Activated naive CD4-positive, alpha-beta T cell treated with anti-CD3 and anti-CD28 coated beads, Interleukin-2, amount 50 U/mL, for 72 hours (primary cell): ENCODE results near the gene RBM22. TPM values are rescaled to one million over a fixed set of nuclear protein-coding genes. Genes with fewer than 3 reads are reported as not detected.
"Not testable (repeated sequence)": the region's sequence is repeated elsewhere in the genome, so short reads cannot be mapped to it uniquely, and the experiment has no call there.

Source experiments
- ATAC-seq, 2 donors: fragments of 150-1000 bp; cut with Tn5 transposase; 2 replicates each; pipeline ENCODE4 v1.10.0; 2021; ENCODE audit warnings: mild to moderate bottlenecking in 2 of 2, moderate library complexity in 2 of 2
- DNase-seq, 2 donors: peaks; one replicate each; pipeline ENCODE4 v3.0.0; 2021 to 2022; ENCODE audit warnings: low spot score in 2 of 2
- H3K27ac Mint-ChIP-seq, 2 donors: one replicate each; pipeline ENCODE4 v1.8.0; 2022; ENCODE audit warnings: mild to moderate bottlenecking in 2 of 2, mixed read lengths in 2 of 2
- H3K36me3 Mint-ChIP-seq, 2 donors: one replicate each; pipeline ENCODE4 v1.8.0; 2022; ENCODE audit warnings: mixed read lengths in 2 of 2
- H3K9me3 Mint-ChIP-seq, 2 donors: one replicate each; pipeline ENCODE4 v1.8.0; 2022; ENCODE audit warnings: mixed read lengths in 2 of 2
- total RNA-seq, 2 donors: library from RNA; stranded (reverse); gene quantifications; one replicate each; pipeline ENCODE4 v1.2.3, GENCODE V29; 2022

Gene RBM22
- total RNA-seq = 100 to 1,000 TPM in 1 of 2 donors, 10 to 100 TPM in 1; 62.0 to 104 TPM

- ATAC-seq (peak; percentile 95), DNase-seq (peak; percentile 88)
- H3K36me3 Mint-ChIP-seq = peaks cover 0 to 4% of the 10 kb centered on the region in 2 donors
- no peaks in the 10 kb centered on the region for H3K9me3 Mint-ChIP-seq
- no peak within 1 kb of the TSS for H3K27ac Mint-ChIP-seq
Observed at GRCh38 chr5:150700594-150701377, at the start of gene RBM22. TSS of gene RBM22 (minus strand) at chr5:150701062. CDS start at chr5:150700985, 77 bp downstream.

- peaks cover 0 to 1% of the 10 kb centered on the region in 2 donors for H3K9me3 Mint-ChIP-seq
- DNase-seq (no peak), ATAC-seq (no peak)
- H3K27ac Mint-ChIP-seq = no peak overlapping the region
- peaks cover 23 to 44% of the 10 kb centered on the region in 2 donors for H3K36me3 Mint-ChIP-seq
Observed at GRCh38 chr5:150750469-150750868, 49.6 kb upstream of the RBM22 start.

- Mint-ChIP-seq H3K36me3 (peaks cover 0 to 46% of the 10 kb centered on the region in 2 donors), H3K27ac (peak overlapping the region in 1 of 2 donors; percentile 71)
- ATAC-seq, DNase-seq, H3K9me3 Mint-ChIP-seq: not testable (repeated sequence)
Observed at GRCh38 chr5:150743142-150743488, 42.3 kb upstream of the RBM22 start.

- Mint-ChIP-seq H3K27ac (peak overlapping the region; percentile 38 to 61), H3K36me3 (peaks cover under 1 to 50% of the 10 kb centered on the region in 2 donors)
- ATAC-seq = peak; percentile 24 to 75
- not testable (repeated sequence) for H3K9me3 Mint-ChIP-seq, DNase-seq
Observed at GRCh38 chr5:150742455-150743141, 41.7 kb upstream of the RBM22 start.

- ATAC-seq (peak in 1 of 2 donors; percentile 47), DNase-seq (no peak)
- Mint-ChIP-seq H3K9me3 (peaks cover 0 to 5% of the 10 kb centered on the region in 2 donors), H3K36me3 (peaks cover 11 to 66% of the 10 kb centered on the region in 2 donors), H3K27ac (no peak overlapping the region)
Observed at GRCh38 chr5:150740992-150741391, 40.1 kb upstream of the RBM22 start.

GRCh38 chr5:150738862-150739261, 38.0 kb upstream of the RBM22 start:
- no peak for DNase-seq
- Mint-ChIP-seq H3K36me3 (peaks cover 16 to 75% of the 10 kb centered on the region in 2 donors), H3K9me3 (peaks cover 0 to 5% of the 10 kb centered on the region in 2 donors), H3K27ac (no peak overlapping the region)
- peak in 1 of 2 donors; percentile 14 for ATAC-seq

GRCh38 chr5:150734579-150735384, 33.9 kb upstream of the RBM22 start:
- ATAC-seq = peak; percentile 13 to 43
- Mint-ChIP-seq H3K27ac (peak overlapping the region in 1 of 2 donors; percentile 90), H3K9me3 (peaks cover 0 to 5% of the 10 kb centered on the region in 2 donors), H3K36me3 (peaks cover 18 to 61% of the 10 kb centered on the region in 2 donors)
- DNase-seq = no peak

- ATAC-seq (no peak), DNase-seq (no peak)
- Mint-ChIP-seq H3K27ac (no peak overlapping the region), H3K36me3 (peaks cover 12 to 43% of the 10 kb centered on the region in 2 donors), H3K9me3 (peaks cover 0 to 5% of the 10 kb centered on the region in 2 donors)
Observed at GRCh38 chr5:150731669-150732242, 30.9 kb upstream of the RBM22 start.

- H3K9me3 Mint-ChIP-seq = peaks cover 0 to 5% of the 10 kb centered on the region in 2 donors
- DNase-seq = no peak
- no peak for ATAC-seq
- peaks cover 9 to 24% of the 10 kb centered on the region in 2 donors for H3K36me3 Mint-ChIP-seq
- H3K27ac Mint-ChIP-seq = no peak overlapping the region
Observed at GRCh38 chr5:150729859-150730258, 29.0 kb upstream of the RBM22 start.

- H3K9me3 Mint-ChIP-seq = no peaks in the 10 kb centered on the region
- H3K27ac Mint-ChIP-seq = no peak overlapping the region
- H3K36me3 Mint-ChIP-seq = peaks cover 4 to 19% of the 10 kb centered on the region in 2 donors
- ATAC-seq (no peak), DNase-seq (no peak)
Observed at GRCh38 chr5:150723845-150724244, 23.0 kb upstream of the RBM22 start.

- Mint-ChIP-seq H3K36me3 (peaks cover 0 to 4% of the 10 kb centered on the region in 2 donors), H3K27ac (no peak overlapping the region), H3K9me3 (no peaks in the 10 kb centered on the region)
- DNase-seq (no peak), ATAC-seq (no peak)
Observed at GRCh38 chr5:150710165-150710564, 9.3 kb upstream of the RBM22 start.

- H3K27ac Mint-ChIP-seq = no peak overlapping the region
- H3K36me3 Mint-ChIP-seq = peaks cover 0 to 4% of the 10 kb centered on the region in 2 donors
- ATAC-seq = no peak
- H3K9me3 Mint-ChIP-seq = no peaks in the 10 kb centered on the region
- no peak for DNase-seq
Observed at GRCh38 chr5:150706776-150707390, 6.0 kb upstream of the RBM22 start.

- H3K36me3 Mint-ChIP-seq = peaks cover 0 to 4% of the 10 kb centered on the region in 2 donors
- no peaks in the 10 kb centered on the region for H3K9me3 Mint-ChIP-seq
- no peak overlapping the region for H3K27ac Mint-ChIP-seq
- DNase-seq (no peak), ATAC-seq (no peak)
Observed at GRCh38 chr5:150703762-150704161, 2.9 kb upstream of the RBM22 start.

- Mint-ChIP-seq H3K36me3 (peaks cover 3 to 4% of the 10 kb centered on the region in 2 donors), H3K27ac (no peak overlapping the region), H3K9me3 (no peaks in the 10 kb centered on the region)
- DNase-seq (no peak), ATAC-seq (peak in 1 of 2 donors; percentile 28)
Observed at GRCh38 chr5:150700246-150700593, 642 bp downstream of the RBM22 start.

- no peak for DNase-seq
- peak overlapping the region in 1 of 2 donors; percentile 89 for H3K27ac Mint-ChIP-seq
- H3K9me3 Mint-ChIP-seq = no peaks in the 10 kb centered on the region
- H3K36me3 Mint-ChIP-seq = peaks cover 4 to 25% of the 10 kb centered on the region in 2 donors
- no peak for ATAC-seq
Observed at GRCh38 chr5:150694612-150695011, 6.2 kb downstream of the RBM22 start.

GRCh38 chr5:150692276-150692675, 8.6 kb downstream of the RBM22 start:
- Mint-ChIP-seq H3K9me3 (no peaks in the 10 kb centered on the region), H3K36me3 (peaks cover 11 to 31% of the 10 kb centered on the region in 2 donors), H3K27ac (peak overlapping the region in 1 of 2 donors; percentile 15)
- no peak for DNase-seq
- no peak for ATAC-seq
